ENCODE measurements around the gene INO80E.
A peak's percentile ranks its signal among the peaks of the same experiment; 100 is the strongest.
"Not testable (repeated sequence)": the region's sequence is repeated elsewhere in the genome, so short reads cannot be mapped to it uniquely, and the experiment has no call there.

Gene INO80E

GRCh38 chr16:29995911-29996765 lies at the start of gene INO80E:
TSS of gene INO80E (plus strand) at chr16:29996241. CDS start at chr16:29996311, 70 bp downstream.
- DNase-seq = peak; percentile 76 to 98 (median 96)

- DNase-seq = no peak
Measured at GRCh38 chr16:29947897-29948296, 48.1 kb upstream of the INO80E start.

GRCh38 chr16:29950806-29951461 lies 45.1 kb upstream of the INO80E start:
- no peak for DNase-seq

GRCh38 chr16:29951625-29952365 lies 44.2 kb upstream of the INO80E start:
- no peak for DNase-seq

- no peak for DNase-seq
Measured at GRCh38 chr16:29958756-29959155, 37.3 kb upstream of the INO80E start.

- DNase-seq = no peak
Measured at GRCh38 chr16:29959293-29959692, 36.7 kb upstream of the INO80E start.

GRCh38 chr16:29959821-29960220 lies 36.2 kb upstream of the INO80E start:
- not testable (repeated sequence) for DNase-seq

- DNase-seq = no peak
Measured at GRCh38 chr16:29961127-29961478, 34.9 kb upstream of the INO80E start.

- peak; percentile 19 to 94 (median 85) for DNase-seq
Measured at GRCh38 chr16:29961479-29962343, 34.3 kb upstream of the INO80E start, which contains the start of gene TMEM219. TSS of gene TMEM219 (plus strand) at chr16:29962079. CDS start at chr16:29963144, 1,065 bp downstream.

- peak in 2 of 14 donors; percentile 33 to 40 for DNase-seq
Measured at GRCh38 chr16:29962344-29962994, 33.6 kb upstream of the INO80E start.

GRCh38 chr16:29963021-29963743 lies 32.9 kb upstream of the INO80E start:
- DNase-seq = no peak

- DNase-seq = no peak
Measured at GRCh38 chr16:29968205-29968604, 27.8 kb upstream of the INO80E start.

- DNase-seq = no peak
Measured at GRCh38 chr16:29971304-29971703, 24.7 kb upstream of the INO80E start.

- no peak for DNase-seq
Measured at GRCh38 chr16:29972500-29972899, 23.5 kb upstream of the INO80E start.

GRCh38 chr16:29972992-29973383 lies 23.1 kb upstream of the INO80E start:
- no peak for DNase-seq

- peak; percentile 79 to 100 (median 99) for DNase-seq
Measured at GRCh38 chr16:29973384-29974246, 22.4 kb upstream of the INO80E start, which contains the start of gene TAOK2. TSS of gene TAOK2 (plus strand) at chr16:29973868. CDS start at chr16:29977773, 3,905 bp downstream.

GRCh38 chr16:29974291-29975133 lies 21.5 kb upstream of the INO80E start:
- DNase-seq = peak in 3 of 14 donors; percentile 15 to 24 (median 17)

GRCh38 chr16:29975134-29975538 lies 20.9 kb upstream of the INO80E start:
- DNase-seq = no peak
